WTC11 (cell line): ENCODE results near the gene CHST6.

Experiments used
- CTCF ChIP-seq: fragments of 200-600 bp; IDR thresholded peaks from 2 replicates; pipeline ENCODE4 v1.8.0; 2022; ENCODE audit warnings: antibody characterized with exemption
- JUN ChIP-seq: sonication (generic); formaldehyde crosslinking; IDR thresholded peaks from 2 replicates; pipeline ENCODE4 v1.8.0; 2023; ENCODE audit warnings: mild to moderate bottlenecking, missing genetic modification reagents

DNA sequence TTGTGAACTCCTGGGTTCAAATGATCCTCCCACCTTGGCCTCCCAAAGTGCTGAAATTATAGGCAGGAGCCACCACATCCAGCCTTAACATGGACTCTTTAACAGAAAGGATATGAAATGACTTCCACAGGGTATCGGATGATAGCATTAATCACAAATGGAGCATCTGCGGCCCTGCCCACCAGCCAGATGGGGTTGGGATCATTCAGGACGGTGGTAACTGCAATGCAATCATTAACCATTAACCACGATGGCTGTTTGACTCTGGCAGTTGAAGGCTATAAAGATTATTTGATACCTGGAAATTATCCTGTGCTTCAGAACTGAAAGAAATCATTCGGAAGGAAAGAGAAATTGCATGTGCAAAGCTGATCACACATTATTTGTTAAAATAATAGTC lies 46.0 kb upstream of the CHST6 start:
- TF ChIP-seq JUN (CRISPR knock-in tag), result no peak
- TF ChIP-seq CTCF, result no peak
